GM19099 (cell line): ENCODE measurements around the gene CENPB.

Experiments used
- POLR2A ChIP-seq: IDR thresholded peaks from 3 replicates; pipeline ENCODE4 v1.6.1; 2011; ENCODE audit warnings: low read depth; ENCODE audit not compliant: insufficient read length; ENCODE audit errors: extremely low read depth

Gene CENPB

DNA sequence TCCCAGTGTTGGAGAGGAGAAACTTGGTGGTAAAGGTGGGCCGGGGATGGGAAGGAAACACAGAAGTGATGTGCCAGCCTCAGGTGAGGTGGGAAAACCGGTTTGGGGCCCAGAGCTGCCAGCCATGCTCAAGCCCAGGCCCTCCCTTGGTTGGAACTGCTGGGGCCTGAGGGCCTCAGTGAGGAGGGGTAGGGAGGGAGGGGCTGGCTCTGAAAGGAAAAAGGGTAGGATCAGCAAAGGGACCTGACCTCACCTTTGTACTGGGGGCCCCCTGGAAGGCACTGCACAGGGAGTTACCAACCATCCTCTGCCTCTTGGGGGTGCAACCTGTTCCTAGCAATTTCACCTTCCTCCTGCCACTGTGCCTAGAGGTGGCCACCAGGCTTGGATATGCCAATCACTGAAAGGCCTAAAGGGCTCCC is 3.5 kb downstream of the CENPB start:
- no peak for TF ChIP-seq POLR2A

DNA sequence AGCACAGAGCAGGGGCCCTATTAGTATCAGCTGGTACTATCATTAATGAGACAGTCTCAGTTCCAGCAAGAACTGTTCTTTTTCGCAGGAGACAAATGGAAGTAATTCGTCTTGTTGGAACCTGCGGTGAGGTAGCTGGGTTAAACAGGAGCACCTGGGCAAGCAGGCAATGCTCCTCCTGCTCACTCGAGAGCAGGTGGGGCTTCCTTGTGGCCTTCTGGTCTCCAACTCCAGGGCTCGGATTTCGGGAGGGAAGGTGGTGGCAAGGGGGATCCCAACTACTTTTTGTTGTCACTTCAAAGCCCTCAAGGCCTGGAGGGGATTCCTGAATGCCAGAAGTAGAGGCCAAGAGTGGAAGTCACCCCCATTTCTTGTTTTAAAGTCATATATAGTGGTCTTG is 3.9 kb downstream of the CENPB start:
- TF ChIP-seq POLR2A: no peak

DNA sequence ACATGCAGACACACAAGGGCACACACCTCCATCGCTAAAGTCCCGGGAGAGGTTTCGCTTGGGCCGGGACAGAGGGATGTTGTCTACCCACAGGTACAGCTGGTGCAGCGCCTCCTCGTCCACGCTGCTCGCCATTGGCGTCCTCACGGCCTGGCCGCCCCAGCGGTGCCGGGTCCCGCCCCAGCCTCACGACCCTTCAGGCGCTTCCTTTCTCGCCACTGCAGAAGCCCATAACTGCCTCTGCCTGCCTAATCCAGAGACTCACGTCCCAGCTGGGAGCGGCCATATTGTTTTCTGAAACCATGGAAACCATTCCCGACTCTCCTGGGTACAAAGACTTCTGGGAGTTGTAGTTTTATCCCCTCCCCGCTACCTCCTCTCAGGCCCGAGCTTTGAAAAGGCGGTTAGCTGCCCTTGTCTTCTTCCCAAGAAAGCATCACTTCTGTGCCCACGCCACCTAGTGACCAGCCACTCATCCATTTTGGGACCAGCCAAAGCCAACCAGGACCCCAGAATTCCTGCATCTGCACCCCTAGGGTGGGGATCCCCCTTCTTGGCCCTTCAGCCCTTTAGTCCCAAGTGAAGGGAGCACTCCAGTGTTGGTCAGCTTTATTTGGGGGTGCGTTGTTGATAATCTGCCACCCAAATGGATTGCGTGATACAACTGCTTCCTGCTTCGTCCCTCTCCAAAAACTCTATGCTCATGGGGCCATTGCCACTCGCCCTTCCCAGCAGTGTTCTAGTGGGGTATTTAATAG is 5.2 kb downstream of the CENPB start, which contains the start of gene SPEF1:
Gene SPEF1 (minus strand): TSS at position 296 of the 758 bp plus-strand sequence. CDS start 161 bp downstream, at position 135.
- TF ChIP-seq POLR2A: peak; percentile 26

DNA sequence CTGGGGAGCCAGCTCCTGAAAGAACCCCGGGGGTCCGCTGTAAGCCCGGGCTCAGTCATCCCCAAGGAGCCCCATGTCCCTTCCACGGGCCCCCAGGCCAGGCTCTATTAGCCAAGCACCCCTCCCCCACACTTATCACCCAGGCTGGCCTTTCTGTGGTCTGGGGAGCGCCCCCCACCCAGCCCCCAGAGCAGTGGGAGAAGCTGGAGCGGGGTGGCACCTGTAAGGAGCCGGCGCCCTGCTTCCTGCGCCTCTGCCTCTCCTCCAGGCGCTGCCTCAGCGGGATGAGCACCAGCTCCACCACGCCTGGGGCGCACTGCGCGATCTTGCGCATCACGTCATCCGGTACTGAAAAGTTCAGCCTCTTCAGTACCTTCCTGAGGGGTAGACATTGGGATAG is 7.6 kb downstream of the CENPB start:
- TF ChIP-seq POLR2A: no peak

DNA sequence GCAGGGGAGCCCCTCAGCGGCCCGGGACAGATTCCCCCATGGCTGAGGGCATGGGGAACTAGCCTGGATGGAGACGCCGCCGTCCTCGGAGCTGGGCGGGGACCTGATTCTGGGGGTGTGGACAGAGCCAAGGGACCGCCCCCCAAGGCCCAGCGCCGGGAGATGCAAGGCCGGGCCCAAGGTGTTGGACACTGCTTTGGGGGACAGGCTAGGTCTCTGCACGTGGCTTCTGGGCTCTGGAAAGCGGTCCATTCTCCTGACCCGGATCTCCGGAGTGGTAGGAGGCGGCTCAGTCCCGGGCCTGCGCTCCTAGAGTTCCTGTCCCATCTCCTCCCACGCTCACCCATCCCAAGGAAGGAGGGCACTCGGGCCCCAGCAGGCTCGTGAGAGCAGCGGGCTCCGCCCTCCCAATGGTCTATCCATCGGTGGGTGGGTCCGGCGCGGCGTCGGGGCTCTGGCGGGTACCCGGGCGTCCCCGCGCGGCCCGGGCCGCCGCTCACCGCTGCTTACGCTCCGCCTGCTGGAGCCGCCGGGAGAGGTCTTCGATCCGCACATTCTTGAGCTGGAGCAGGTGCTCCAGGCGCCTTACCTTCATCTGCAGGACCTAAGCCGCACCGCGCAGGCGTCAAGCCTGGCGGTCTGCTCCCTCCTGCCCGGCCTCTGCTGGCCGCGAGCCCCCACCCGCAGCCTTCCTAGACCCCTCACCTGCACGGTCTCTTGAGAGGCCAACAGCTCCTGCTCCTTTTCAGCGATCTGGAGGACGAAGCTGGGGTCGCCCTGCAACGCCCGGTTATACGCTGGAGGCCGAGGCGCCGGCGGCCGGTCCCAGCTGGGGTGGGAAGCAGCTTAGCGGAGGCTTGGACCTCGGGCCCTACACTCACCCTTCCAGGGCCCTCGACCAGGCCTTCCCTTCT is 8.6 kb downstream of the CENPB start:
- no peak for TF ChIP-seq POLR2A

DNA sequence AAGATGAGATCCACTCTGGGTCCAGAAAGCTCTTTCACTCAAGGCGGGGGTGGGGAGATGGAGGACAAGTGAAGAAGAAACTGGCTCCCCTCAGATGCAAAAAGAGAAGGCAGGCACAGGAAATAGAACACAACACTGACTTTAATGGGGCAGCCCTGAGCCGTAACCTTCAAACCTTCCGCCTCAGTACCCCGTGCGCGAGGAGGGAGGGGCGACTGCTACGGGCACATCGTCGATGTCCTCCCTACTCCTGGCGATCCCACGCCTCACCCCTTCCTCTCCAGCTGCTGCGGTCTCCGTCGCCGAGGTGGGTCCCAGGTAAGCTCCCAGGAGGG is 9.2 kb downstream of the CENPB start:
- no peak for TF ChIP-seq POLR2A

DNA sequence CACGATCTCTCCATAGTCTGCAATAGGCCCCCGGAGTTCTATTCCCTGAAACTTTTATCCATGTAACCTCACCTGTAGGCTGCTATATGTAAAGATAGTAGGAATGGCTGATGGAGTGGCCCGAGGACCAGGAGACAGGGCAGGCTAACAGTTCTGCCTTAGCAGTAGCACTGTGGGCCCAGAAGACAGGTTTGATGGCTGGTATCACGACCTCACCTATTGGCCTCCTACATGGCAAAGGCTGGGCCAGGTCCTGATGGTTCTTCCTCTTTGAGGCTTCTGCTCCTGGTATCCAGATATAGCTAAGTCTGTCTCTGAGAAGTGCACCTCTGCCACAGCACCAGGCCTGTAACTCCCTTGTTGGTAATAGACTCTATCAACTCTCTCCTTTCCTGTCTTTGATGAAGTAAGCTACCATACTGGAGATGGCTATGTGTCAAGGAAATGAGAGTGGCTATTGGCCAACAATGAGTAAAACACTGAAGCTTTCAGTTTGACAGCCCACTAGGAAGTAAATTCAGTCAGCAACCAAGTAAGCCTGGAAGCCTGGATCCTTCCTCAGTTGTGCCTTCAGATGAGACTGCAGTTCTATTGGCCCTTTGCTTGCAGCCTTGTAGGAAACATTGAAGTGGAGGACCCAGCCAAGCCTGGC is 11.0 kb downstream of the CENPB start:
- TF ChIP-seq POLR2A: no peak

DNA sequence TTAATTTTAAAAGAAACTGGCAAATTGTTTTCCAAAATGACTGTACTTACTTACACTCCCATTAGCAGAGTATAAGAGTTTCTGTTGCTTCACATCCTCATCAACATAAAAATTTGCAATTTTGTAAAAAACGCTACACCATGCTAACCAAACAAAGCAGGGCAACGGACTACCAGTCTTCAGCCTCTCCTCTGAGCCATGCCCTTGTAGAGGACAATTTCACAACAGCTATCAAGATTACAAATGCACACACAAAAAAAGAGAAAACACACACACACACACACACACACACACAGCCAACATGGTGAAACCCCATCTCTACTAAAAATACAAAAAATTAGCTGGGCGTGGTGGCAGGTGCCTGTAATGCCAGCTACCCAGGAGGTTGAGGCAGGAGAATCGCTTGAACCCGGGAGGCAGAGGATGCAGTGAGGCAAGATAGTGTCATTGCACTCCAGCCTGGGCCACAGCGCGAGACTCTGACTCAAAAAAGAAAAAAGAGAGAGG is 14.9 kb downstream of the CENPB start:
- no peak for TF ChIP-seq POLR2A

DNA sequence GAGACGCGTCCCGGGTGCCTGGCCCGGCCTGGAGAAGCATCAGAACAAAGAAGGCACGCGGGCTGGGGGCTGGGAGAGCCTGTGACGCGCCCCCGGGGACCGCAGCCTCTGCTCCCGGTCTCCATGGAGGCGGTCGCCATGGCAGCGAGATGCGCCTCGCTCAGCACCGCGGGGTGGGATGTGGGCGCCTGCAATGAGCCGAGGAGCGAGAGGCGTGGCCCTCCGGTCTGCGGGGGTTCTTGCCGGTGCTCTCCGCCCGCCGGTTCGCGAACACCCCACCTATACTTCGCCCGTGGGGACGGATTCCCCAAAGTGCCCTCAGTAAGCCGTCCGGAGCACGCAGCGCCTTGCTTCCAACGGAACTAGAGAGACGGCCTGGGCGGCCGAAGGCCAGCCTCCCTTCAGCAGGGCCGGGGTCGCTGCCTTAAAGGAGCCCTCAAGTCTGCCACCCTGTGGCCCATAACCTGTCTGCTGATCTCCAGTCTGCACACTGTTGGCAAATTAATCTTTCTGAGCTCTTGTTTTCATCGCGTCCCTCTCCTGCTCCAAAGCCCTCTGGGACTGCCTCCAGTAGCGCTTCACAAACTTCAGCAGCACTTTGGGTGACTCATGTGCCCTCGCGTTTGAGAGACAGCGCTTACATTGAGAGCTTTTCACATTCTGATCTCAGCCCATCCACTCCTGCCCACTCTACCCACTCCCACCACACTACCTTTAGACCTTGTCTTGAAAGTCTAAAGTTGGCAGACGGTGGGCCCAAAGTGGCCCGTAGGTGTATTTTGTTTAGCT is 18.0 kb downstream of the CENPB start:
- no peak for TF ChIP-seq POLR2A

DNA sequence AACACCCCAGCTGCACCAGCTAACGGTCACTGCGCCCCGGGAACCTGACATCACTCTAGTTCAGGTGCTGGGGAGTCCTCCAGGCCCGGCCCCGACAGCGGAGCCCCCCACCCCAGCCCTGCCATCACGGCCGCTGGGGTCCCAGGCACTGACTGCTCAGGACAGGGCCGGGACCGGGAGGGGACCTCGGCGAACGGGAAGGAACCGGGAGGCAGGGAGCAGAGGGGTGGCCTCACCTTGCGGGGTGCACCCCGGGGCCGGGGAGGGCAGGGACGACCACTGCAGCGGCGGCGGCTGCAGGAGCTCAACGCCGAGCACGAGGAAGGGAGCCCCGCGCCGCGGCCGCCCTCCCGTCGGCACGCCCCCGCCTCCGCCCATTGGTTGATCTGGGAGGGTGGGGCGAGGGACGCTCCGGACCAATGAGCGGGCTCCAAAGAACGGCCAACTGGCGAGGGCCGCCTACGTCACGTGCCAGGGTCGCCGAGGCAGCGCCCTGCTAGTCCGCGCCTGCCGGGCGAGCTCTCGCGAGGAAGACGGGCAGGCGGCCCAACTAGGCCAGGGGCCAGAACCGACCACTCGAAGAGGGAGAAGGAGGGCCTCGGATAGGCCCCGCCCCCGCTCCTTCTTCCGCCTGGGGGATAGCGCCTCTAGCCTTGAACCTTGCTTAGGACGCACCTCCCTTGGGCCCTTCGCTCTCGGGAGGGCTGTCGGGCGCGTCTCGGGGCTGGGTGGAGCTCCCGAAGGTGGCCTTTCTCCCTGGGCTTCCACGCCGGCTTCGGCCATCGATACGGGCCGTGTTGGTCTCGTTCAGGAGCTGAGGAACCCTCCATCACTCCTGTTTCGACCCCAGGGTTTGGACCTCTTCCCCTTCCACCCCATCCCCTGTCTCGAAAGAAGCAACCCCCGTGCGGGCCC is 18.9 kb downstream of the CENPB start, which contains the start of gene ADISSP:
Gene ADISSP (minus strand): TSS at position 327 of the 915 bp plus-strand sequence. CDS start 7,653 bp downstream, outside the sequence.
- peak; percentile 70 for TF ChIP-seq POLR2A

DNA sequence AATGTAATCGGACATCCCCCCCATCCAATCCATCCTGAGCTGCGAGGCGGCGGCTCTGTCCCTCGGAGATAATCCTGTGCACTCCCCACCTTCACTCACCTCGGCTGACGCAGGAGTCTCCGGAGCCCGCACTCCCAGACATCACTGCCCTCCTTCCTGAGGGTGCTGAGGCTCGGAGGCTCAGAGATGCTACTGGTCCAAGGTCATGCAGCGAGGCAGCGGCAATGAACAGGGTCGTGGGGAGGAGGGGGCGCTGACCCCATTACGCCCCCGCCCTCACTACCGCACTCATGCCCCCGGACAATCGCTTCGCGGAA is 19.5 kb downstream of the CENPB start:
- no peak for TF ChIP-seq POLR2A

DNA sequence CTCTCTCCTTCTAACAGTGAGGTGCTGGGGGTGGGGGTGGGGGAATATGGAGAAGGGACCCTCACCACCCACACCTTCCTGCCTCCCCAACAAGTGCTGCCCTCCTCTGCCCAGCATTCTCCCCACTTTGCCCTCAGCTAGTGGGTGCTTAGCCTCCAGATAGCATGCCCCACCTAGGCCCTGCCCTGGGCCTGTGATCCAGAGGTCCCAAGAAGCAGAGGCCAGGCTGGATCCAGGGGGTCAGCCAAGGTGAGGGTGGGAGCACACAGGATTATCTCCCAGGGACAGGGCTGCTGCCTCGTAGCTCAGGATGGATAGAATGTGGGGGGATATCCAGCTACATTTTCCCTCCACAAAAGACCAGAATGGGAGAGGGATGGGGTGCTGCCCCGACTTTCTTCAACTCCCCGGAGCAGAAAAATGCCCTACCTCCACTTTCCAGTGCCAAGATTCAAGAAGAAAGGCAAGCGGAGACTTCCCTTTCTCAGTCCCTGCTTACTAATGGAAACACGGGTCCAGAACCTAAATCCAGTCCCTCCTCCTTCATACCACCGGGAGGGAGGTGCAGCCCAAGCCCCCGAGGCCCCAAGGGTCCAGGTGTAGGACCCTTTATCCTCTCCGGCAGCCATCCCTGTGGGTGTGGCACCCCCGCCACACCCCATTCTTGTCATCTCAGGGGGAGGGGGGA is 20.0 kb downstream of the CENPB start:
- TF ChIP-seq POLR2A: no peak

DNA sequence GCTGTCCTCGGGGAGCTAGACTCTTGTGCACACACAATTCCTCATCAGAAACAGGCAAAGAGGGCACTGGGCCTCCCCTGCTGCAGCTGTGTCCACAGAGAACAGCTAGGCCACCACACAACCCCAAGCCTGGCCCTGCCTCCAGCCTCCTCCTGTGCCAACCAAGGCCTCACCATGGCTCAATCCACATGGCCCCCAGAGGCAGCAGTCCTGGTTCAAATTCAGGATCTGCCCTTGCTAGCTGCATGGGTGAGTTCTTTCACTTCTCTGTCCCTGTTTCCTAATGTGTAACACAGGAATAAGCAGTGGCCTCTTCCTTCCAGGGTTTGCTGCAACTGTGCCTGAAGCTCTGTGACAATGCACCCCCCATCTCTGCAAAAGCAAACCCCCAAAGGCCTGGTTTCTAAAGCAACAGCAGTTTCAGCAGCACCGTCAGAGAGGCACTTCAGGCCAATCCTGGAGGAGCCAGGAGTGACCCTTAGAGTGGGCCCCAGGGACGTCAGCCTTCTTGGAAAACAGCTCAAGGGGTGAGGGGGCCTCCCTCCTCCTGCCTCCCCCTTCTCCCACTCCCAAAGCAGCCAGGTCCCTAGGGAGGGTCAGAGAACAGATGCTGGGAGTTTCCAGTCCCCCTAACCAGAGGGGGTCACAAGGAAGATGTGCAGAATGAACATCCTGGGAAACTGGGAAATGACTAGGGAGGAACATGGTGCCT is 21.2 kb downstream of the CENPB start:
- TF ChIP-seq POLR2A: no peak

DNA sequence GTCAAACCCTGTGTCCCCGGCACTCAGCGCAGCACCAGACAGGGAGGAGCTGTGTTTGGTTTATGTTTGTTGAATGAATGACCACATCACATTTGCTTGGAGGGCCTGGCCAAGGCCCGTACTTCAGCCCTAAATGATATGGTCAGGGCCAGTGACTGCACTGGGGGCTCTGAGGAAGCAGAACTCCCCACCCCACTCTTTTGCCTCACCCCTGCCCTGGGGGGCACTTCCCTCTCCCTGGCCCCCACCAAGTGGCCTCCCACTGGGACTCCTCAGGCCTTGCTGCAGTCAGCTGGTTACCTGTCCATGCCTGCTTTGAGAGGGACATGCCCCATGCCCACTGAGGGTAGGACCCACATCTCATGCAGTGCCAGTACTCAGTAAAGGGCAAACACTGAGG is 21.9 kb downstream of the CENPB start:
- no peak for TF ChIP-seq POLR2A
